RPMI8226 (cell line): ENCODE data around the gene FZD10.

Experiments
- DNase-seq: peaks from one replicate; pipeline ENCODE4 v3.0.0-alpha.2; 2015

Gene FZD10

DNA sequence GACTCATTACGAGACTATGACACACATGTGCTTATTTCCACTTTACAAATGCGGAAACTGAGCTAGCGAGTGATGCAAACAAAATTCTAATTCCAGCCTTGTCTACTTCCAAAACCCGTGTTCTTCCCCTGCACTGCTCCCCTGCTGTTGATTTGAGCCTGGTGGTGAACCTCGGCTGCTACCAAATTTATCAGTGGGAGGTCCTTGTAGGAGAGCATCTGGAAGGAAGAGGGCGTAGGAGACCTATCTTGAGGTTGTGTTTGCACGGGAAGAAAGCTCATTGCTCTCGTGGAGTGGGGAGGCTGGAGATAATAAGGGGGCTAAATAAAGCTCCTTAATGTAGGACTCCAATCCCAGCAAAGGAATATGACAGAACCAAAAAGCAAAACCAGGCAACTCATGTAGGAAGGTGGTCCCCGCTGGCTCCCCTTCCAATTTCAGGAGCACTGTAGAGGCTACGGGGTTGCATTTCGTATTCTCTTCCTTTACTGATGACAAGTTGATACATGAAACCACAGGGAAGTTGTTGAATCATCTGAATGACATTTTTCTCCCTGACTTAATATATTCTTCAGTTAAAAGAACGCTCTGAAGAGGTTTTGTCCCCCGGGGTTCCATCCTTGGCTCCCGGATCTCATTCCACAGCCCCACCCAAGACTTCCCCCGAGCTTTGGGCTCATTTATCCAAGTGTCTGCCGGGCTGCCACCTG is 52.6 kb downstream of the FZD10 start:
- no peak for DNase-seq
